GM12892 (cell line): ENCODE results near the gene RPS6KA2.

Experiments used
- POLR2A ChIP-seq: IDR thresholded peaks from 2 replicates; pipeline ENCODE4 v1.6.1; 2011; ENCODE audit warnings: low read depth, low read length, control low read depth
- POLR2AphosphoS5 ChIP-seq: IDR thresholded peaks from 2 replicates; pipeline ENCODE4 v1.6.1; 2011; ENCODE audit warnings: low read depth, low read length, control low read depth
- TAF1 ChIP-seq: IDR thresholded peaks from 2 replicates; pipeline ENCODE4 v1.6.1; 2011; ENCODE audit warnings: low read depth, mild to moderate bottlenecking, control low read depth, low read length, borderline replicate concordance

- TF ChIP-seq POLR2AphosphoS5 (no peak), POLR2A (no peak), TAF1 (no peak)
These were observed 211.7 kb downstream of the RPS6KA2 start for GRCh38 chr6:166415306-166415705.
